Common myeloid progenitor, CD34-positive (primary cell): Measurements from ENCODE around the gene PDCD11.

Experiments
- CTCF ChIA-PET: fragments of 350-600 bp; sonication (Branson Sonifier 250); formaldehyde crosslinking; loops from one replicate; lab custom pipeline; 2021; ENCODE audit warnings: antibody characterized with exemption; lab: Charles Lee
- POLR2A ChIA-PET: fragments of 350-600 bp; sonication (Branson Sonifier 250); formaldehyde crosslinking; loops from one replicate; lab custom pipeline; 2021; ENCODE audit warnings: antibody characterized with exemption; lab: Charles Lee
- DNase-seq, 3 donors: peaks; one replicate each; pipeline versions ENCODE4 v3.0.0 to v3.0.0-alpha.2; 2013
- H3K27ac ChIP-seq, 2 experiments: 1 replicate in 1 of 2; 2 replicates in 1 of 2; pipeline ENCODE4 v1.7.0; 2013; ENCODE audit warnings: inconsistent platforms in 2 of 2, low read length in 2 of 2, mild to moderate bottlenecking in 2 of 2, low read depth in 1 of 2, moderate library complexity in 1 of 2; ENCODE audit not compliant: severe bottlenecking in 2 of 2, insufficient read depth in 1 of 2, poor library complexity in 1 of 2
- H3K27me3 ChIP-seq, 5 experiments: replicated peaks in 2 of 5; 1 replicate in 3 of 5; 2 replicates in 2 of 5; pipeline versions ENCODE4 v1.6.1 to v1.7.0; 2013; ENCODE audit warnings: low read length in 4 of 5, mild to moderate bottlenecking in 2 of 5, moderate library complexity in 2 of 5, inconsistent platforms in 1 of 5; ENCODE audit not compliant: insufficient read depth in 5 of 5, control insufficient read depth in 4 of 5
- H3K36me3 ChIP-seq, 4 experiments: 1 replicate in 2 of 4; 2 replicates in 2 of 4; pipeline versions ENCODE4 v1.6.1 to v1.7.0; 2013; ENCODE audit warnings: low read length in 3 of 4, control low read depth in 1 of 4, mild to moderate bottlenecking in 1 of 4; ENCODE audit not compliant: control insufficient read depth in 4 of 4, insufficient read depth in 4 of 4
- H3K4me1 ChIP-seq, 4 experiments: 1 replicate in 3 of 4; 2 replicates in 1 of 4; pipeline versions ENCODE4 v1.6.1 to v1.7.1; 2013; ENCODE audit warnings: low read length in 3 of 4, mild to moderate bottlenecking in 3 of 4, control low read depth in 1 of 4, inconsistent platforms in 1 of 4, moderate library complexity in 1 of 4; ENCODE audit not compliant: control insufficient read depth in 4 of 4, insufficient read depth in 4 of 4; ENCODE audit errors: control extremely low read depth in 1 of 4
- H3K4me3 ChIP-seq, 7 experiments: 1 replicate in 4 of 7; 2 replicates in 3 of 7; pipeline versions ENCODE4 v1.5.1 to v1.7.0; 2013; ENCODE audit warnings: mild to moderate bottlenecking in 7 of 7, low read length in 6 of 7, moderate library complexity in 6 of 7, inconsistent platforms in 2 of 7, low read depth in 2 of 7, control low read depth in 1 of 7; ENCODE audit not compliant: insufficient read depth in 4 of 7, control insufficient read depth in 1 of 7; ENCODE audit errors: extremely low read depth in 1 of 7
- H3K9me3 ChIP-seq, 5 experiments: 1 replicate in 4 of 5; 2 replicates in 1 of 5; pipeline versions ENCODE4 v1.6.1 to v1.7.1; 2013; ENCODE audit warnings: low read length in 4 of 5, mild to moderate bottlenecking in 2 of 5, inconsistent platforms in 1 of 5, low read depth in 1 of 5, moderate library complexity in 1 of 5; ENCODE audit not compliant: control insufficient read depth in 4 of 5, insufficient read depth in 2 of 5; ENCODE audit errors: control extremely low read depth in 1 of 5
- WGBS: methylation state at CpG from one replicate; pipeline ENCODE4 v1.1.5; 2013; ENCODE audit not compliant: insufficient coverage; 5-methylcytosine and 5-hydroxymethylcytosine counted together

Gene PDCD11

GRCh38 chr10:103452506-103453230, 56.2 kb downstream of the PDCD11 start:
- ChIA-PET POLR2A (interaction anchor here (1.0 to 1.2 kb wide), 2 partner anchors 15 to 18 kb away, joined by 4 read pairs; no protein-coding TSS in a partner anchor), CTCF (interaction anchor here (0.9 to 7.7 kb wide), 5 partner anchors 13 to 37 kb away, joined by 3 to 76 read pairs (median 6); partner anchors contain the start of gene CALHM3)
- Histone ChIP-seq H3K27me3 (peaks cover 0 to 2% (median 0%) of the 10 kb centered on the region in 5 experiments), H3K4me3 (peak overlapping the region; percentile 61 to 92 (median 72)), H3K9me3 (no peaks in the 10 kb centered on the region), H3K36me3 (peaks cover 0 to 22% (median 13%) of the 10 kb centered on the region in 4 experiments), H3K4me1 (peaks cover 0 to 38% (median 33%) of the 10 kb centered on the region in 4 experiments), H3K27ac (no peak overlapping the region)
- WGBS, result 48% methylated on average over 22 of the region's 27 CpGs
- DNase-seq, result no peak

GRCh38 chr10:103454026-103454425, 57.6 kb downstream of the PDCD11 start:
- ChIA-PET POLR2A (interaction anchor here (0.6 to 0.9 kb wide), 2 partner anchors 17 to 21 kb away, joined by 3 to 4 read pairs; no protein-coding TSS in a partner anchor), CTCF (interaction anchor here (0.6 to 7.7 kb wide), 7 partner anchors 17 to 128 kb away, joined by 3 to 76 read pairs (median 3); partner anchors contain the start of gene CALHM3)
- Histone ChIP-seq H3K27ac (no peak overlapping the region), H3K4me3 (no peak overlapping the region), H3K9me3 (no peaks in the 10 kb centered on the region), H3K4me1 (peaks cover 0 to 43% (median 35%) of the 10 kb centered on the region in 4 experiments), H3K27me3 (peaks cover 0 to 2% (median 0%) of the 10 kb centered on the region in 5 experiments), H3K36me3 (peaks cover 0 to 14% (median 10%) of the 10 kb centered on the region in 4 experiments)
- no peak for DNase-seq
- WGBS, result 100% methylated on average over 1 of the region's 4 CpGs

DNA sequence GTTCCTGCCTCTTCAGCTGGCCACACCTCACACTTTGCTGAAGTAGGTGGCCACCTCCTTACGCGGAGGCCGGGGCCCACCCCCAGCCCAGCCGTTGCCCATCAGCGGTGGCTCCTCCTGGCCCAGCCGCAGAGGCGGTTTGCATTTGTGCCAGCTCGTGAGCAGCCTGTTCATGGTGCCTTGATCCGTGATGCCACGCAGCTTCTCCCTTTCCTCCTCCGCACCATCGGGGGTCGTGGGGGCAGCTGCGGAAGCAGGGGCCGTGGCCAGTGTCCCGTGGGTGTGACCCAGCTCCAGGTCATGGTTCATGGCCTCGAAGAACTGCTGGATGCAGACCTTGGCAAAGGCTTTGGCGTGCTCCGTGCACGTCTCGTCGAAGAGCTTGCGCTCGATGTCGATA, 58.8 kb downstream of the PDCD11 start:
- peaks cover 0 to 2% (median under 1%) of the 10 kb centered on the region in 4 experiments for H3K36me3 ChIP-seq
- H3K27me3 ChIP-seq, result peaks cover 0 to 2% (median 0%) of the 10 kb centered on the region in 5 experiments
- 97% methylated on average over 25 of the region's 25 CpGs for WGBS
- no peak overlapping the region for H3K27ac ChIP-seq
- POLR2A ChIA-PET, result interaction anchor here (0.9 kb wide), 1 partner anchor 16 kb away, joined by 3 read pairs; no protein-coding TSS in a partner anchor
- H3K4me3 ChIP-seq, result no peak overlapping the region
- DNase-seq, result no peak
- CTCF ChIA-PET, result interaction anchor here (0.6 to 7.7 kb wide), 4 partner anchors 15 to 37 kb away, joined by 3 to 76 read pairs (median 3); partner anchors contain the start of gene CALHM3
- no peaks in the 10 kb centered on the region for H3K9me3 ChIP-seq
- peaks cover 0 to 47% (median 35%) of the 10 kb centered on the region in 4 experiments for H3K4me1 ChIP-seq

DNA sequence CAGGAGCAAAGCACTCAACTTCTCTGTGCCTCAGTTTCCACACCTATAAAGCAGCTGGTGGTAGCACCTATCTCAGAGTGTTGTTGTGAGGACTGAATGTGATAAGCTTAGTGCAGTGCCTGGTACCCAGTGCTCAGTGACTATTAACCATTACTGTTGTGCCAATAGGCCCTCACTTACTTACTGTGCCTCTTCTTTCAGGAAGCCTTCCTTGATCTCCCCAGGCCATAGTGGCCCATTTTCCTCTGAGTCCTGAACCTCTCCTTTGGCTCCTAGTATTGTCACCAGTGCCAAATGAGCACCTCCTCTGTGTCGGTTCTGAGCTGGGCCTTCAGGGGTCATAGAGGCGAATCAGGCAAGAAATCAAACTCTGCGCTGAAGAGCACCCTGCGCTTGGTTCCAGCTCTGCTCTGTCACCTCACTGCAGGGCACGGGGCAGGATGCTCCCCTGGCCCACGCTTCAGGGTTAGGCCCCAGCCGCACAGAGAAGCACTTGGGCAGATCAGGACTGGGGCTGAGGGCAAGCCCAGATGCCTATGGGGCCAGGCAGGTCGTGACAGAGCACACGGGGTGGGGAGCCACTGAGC, 59.7 kb downstream of the PDCD11 start:
- no peak for DNase-seq
- WGBS, result 93% methylated on average over 6 of the region's 9 CpGs
- H3K36me3 ChIP-seq, result no peaks in the 10 kb centered on the region
- no peaks in the 10 kb centered on the region for H3K9me3 ChIP-seq
- no peak overlapping the region for H3K27ac ChIP-seq
- ChIA-PET CTCF (interaction anchor here (1.0 to 7.7 kb wide), 3 partner anchors 14 to 29 kb away, joined by 3 to 76 read pairs (median 3); partner anchors contain the start of gene CALHM3), POLR2A (no interaction called here)
- H3K27me3 ChIP-seq, result peaks cover 0 to 2% (median 0%) of the 10 kb centered on the region in 5 experiments
- H3K4me3 ChIP-seq, result no peak overlapping the region
- peaks cover 0 to 39% (median 25%) of the 10 kb centered on the region in 4 experiments for H3K4me1 ChIP-seq

DNA sequence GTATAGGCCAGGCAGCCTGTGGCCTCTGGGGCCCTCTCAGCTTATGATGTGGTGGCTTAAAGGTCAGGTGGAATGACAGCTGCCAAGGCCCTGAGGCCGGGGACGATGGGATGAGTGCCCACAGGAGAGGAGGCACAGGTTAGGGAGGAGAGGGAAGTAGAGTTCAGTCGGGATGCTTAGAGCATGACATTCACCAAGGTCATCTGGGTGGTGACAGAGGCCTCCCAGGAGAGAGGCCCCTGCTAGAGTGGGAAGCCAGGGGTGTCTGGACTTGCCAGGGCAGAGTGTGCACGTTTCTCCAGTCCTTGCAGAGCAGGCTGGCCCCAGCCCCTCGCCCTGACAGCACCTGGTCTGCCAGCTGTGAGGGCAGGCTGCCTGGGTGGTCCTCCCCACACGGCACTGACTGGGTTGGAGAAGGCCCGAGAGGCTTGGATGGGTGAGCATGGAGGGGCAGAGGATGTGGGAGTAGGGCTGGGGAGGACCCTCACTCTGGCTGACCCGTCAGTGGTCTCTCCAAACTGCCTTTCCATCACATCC, 60.8 kb downstream of the PDCD11 start:
- 98% methylated on average over 5 of the region's 8 CpGs for WGBS
- H3K9me3 ChIP-seq, result no peaks in the 10 kb centered on the region
- peaks cover 0 to 2% (median 0%) of the 10 kb centered on the region in 5 experiments for H3K27me3 ChIP-seq
- no peak overlapping the region for H3K27ac ChIP-seq
- peaks cover 0 to 28% (median 16%) of the 10 kb centered on the region in 4 experiments for H3K4me1 ChIP-seq
- no peak for DNase-seq
- POLR2A ChIA-PET, result no interaction called here
- H3K4me3 ChIP-seq, result no peak overlapping the region
- H3K36me3 ChIP-seq, result no peaks in the 10 kb centered on the region
- CTCF ChIA-PET, result interaction anchor here (1.7 to 7.7 kb wide), 2 partner anchors 21 to 41 kb away, joined by 4 to 76 read pairs; partner anchors contain the start of gene CALHM3

DNA sequence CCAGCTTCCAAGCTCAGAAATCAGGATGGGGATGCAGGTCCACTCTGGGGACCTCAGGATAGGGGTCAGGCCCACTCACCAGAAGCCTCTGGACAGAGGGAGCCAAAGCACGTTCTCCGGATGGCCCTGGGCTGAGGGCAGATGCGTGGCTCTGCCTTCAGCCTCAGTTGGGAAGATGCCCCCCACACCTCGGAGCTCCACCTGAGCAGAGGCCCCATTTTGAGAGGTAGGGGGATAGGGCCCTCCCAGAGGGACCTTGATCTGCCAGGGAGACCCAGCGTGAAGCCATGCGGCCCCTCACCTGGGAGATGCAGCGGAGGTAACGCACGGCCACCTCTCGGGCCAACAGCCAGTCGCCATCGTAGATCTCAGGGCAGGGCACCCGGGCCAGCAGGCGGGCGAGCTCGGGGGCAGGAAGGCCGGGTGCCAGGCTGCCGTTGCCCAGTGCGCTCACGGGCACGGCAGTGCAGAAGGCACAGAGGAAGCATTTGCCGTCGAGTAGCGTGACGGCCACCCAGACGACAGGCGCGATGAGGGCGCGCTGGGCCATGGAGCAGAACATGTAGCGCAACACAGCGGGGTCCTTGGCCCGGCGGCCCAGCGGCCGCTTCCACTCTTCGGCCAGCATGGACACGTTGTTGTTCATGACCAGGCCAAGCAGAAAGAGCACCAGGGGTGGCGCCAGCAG, 61.6 kb downstream of the PDCD11 start:
- Histone ChIP-seq H3K36me3 (no peaks in the 10 kb centered on the region), H3K27me3 (no peaks in the 10 kb centered on the region), H3K4me1 (peaks cover 0 to 21% (median 9%) of the 10 kb centered on the region in 4 experiments), H3K4me3 (no peak overlapping the region), H3K9me3 (no peaks in the 10 kb centered on the region), H3K27ac (no peak overlapping the region)
- 96% methylated on average over 33 of the region's 39 CpGs for WGBS
- POLR2A ChIA-PET, result no interaction called here
- no peak for DNase-seq
- CTCF ChIA-PET, result interaction anchor here (1.1 to 1.7 kb wide), 2 partner anchors 42 kb away, joined by 3 to 4 read pairs; no protein-coding TSS in a partner anchor
